GM23248 (cell line): ENCODE data around the gene TRIO. TPM values are rescaled to one million over a fixed set of nuclear protein-coding genes. Genes with fewer than 3 reads are reported as not detected.
A peak's percentile ranks its signal among the peaks of the same experiment; 100 is the strongest.

ENCODE experiments used
- DNase-seq: peaks from one replicate; pipeline ENCODE4 v3.0.0-alpha.2; 2015
- H2AFZ ChIP-seq: fragments of 200-600 bp; sonication (generic); 2 replicates; pipeline ENCODE4 v1.6.1; 2016; ENCODE audit warnings: antibody characterized with exemption
- H3F3A ChIP-seq: fragments of 200-600 bp; sonication (generic); 2 replicates; pipeline ENCODE4 v1.6.1; 2016; ENCODE audit warnings: mild to moderate bottlenecking, antibody characterized with exemption, mixed run types; ENCODE audit not compliant: insufficient read depth
- H3K27ac ChIP-seq: fragments of 200-600 bp; sonication (generic); 2 replicates; pipeline ENCODE4 v1.5.1; 2016; ENCODE audit warnings: mild to moderate bottlenecking
- H3K27me3 ChIP-seq: fragments of 200-600 bp; sonication (generic); replicated peaks from 2 replicates; pipeline ENCODE4 v1.6.1; 2016; ENCODE audit warnings: mild to moderate bottlenecking; ENCODE audit not compliant: insufficient read depth
- H3K36me3 ChIP-seq: fragments of 200-600 bp; sonication (generic); 2 replicates; pipeline ENCODE4 v1.6.1; 2016; ENCODE audit warnings: low read depth, mild to moderate bottlenecking
- H3K4me1 ChIP-seq: fragments of 200-600 bp; sonication (generic); 2 replicates; pipeline ENCODE4 v1.6.1; 2016; ENCODE audit warnings: mild to moderate bottlenecking; ENCODE audit not compliant: insufficient read depth
- H3K4me2 ChIP-seq: fragments of 200-600 bp; sonication (generic); one replicate; pipeline ENCODE4 v1.6.1; 2016; ENCODE audit warnings: mild to moderate bottlenecking; ENCODE audit not compliant: unreplicated experiment
- H3K4me3 ChIP-seq: fragments of 200-600 bp; sonication (generic); 2 replicates; pipeline ENCODE4 v1.5.1; 2016; ENCODE audit warnings: mild to moderate bottlenecking
- H3K79me2 ChIP-seq: fragments of 200-600 bp; sonication (generic); 2 replicates; pipeline ENCODE4 v1.6.1; 2016; ENCODE audit warnings: mild to moderate bottlenecking; ENCODE audit not compliant: insufficient read depth
- H3K9ac ChIP-seq: fragments of 200-600 bp; sonication (generic); 2 replicates; pipeline ENCODE4 v1.6.1; 2016; ENCODE audit warnings: mild to moderate bottlenecking
- H3K9me2 ChIP-seq: fragments of 200-600 bp; sonication (generic); 2 replicates; pipeline ENCODE4 v1.6.1; 2016; ENCODE audit warnings: mixed run types, mild to moderate bottlenecking, moderate library complexity; ENCODE audit not compliant: insufficient read depth
- H3K9me3 ChIP-seq: fragments of 200-600 bp; sonication (generic); one replicate; pipeline ENCODE4 v1.6.1; 2017; ENCODE audit warnings: low read depth
- H4K20me1 ChIP-seq: fragments of 200-600 bp; sonication (generic); 2 replicates; pipeline ENCODE4 v1.6.0; 2016; ENCODE audit not compliant: insufficient read depth
- EZH2 ChIP-seq: fragments of 200-600 bp; sonication (generic); IDR thresholded peaks from 2 replicates; pipeline ENCODE4 v1.6.1; 2018; ENCODE audit warnings: antibody characterized with exemption, mild to moderate bottlenecking; ENCODE audit not compliant: insufficient read depth, poor library complexity, severe bottlenecking
- EZH2phosphoT487 ChIP-seq: fragments of 200-600 bp; sonication (generic); IDR thresholded peaks from 2 replicates; pipeline ENCODE4 v1.6.1; 2018; ENCODE audit warnings: antibody characterized with exemption, moderate library complexity, mild to moderate bottlenecking, low read depth; ENCODE audit not compliant: insufficient read depth
- WGBS, 2 experiments: methylation state at CpG; one replicate each; pipeline ENCODE4 v1.1.6; 2015 to 2017; ENCODE audit warnings: low lambda C conversion rate in 2 of 2, low coverage in 1 of 2; ENCODE audit errors: missing lambda C conversion rate in 2 of 2; 5-methylcytosine and 5-hydroxymethylcytosine counted together
- in situ Hi-C: fragments of 300-500 bp; cut with MboI; formaldehyde crosslinking; loops from 2 replicates; pipeline ENCODE4 v1.15.0; 2020
- polyA plus RNA-seq: library from polyadenylated mRNA; unstranded; fragments of >200 nt; fragmentation: Nextera tagmentation; extraction: Ambion mirVana; gene quantifications from 2 replicates; pipeline ENCODE4 v1.2.1, GENCODE V29; 2016
- total RNA-seq: library from RNA; depleted of rRNA; stranded (reverse); fragments of >200 nt; shearing (Covaris generic); gene quantifications from 2 replicates; pipeline ENCODE4 v1.2.3, GENCODE V29; 2014

The TRIO gene
- total and polyA plus RNA-seq, 2 experiments from 2014 or later = 28.1 to 198 TPM

- Histone ChIP-seq H3K4me1 (peaks cover 63% of the 10 kb centered on the region), H3K9me2 (no peaks in the 10 kb centered on the region), H3K9me3 (no peaks in the 10 kb centered on the region), H3K4me2 (no peak overlapping the region), H2AFZ (no peak overlapping the region), H3K4me3 (0 out of 2 replicates have a peak overlapping the region, but pooled peaks have one; percentile 24), H4K20me1 (no peaks in the 10 kb centered on the region), H3K27ac (peak overlapping the region; percentile 91), H3F3A (peaks cover 94% of the 10 kb centered on the region), H3K36me3 (peaks cover 71% of the 10 kb centered on the region), H3K79me2 (peaks cover 71% of the 10 kb centered on the region), H3K9ac (peak overlapping the region; percentile 60), H3K27me3 (no peaks in the 10 kb centered on the region)
- WGBS, 2 experiments = 53 to 57% methylated on average over 12 of the region's 12 CpGs
- TF ChIP-seq EZH2phosphoT487 (no peak), EZH2 (no peak)
- in situ Hi-C loops = no loop called here
- peak; percentile 70 for DNase-seq
These were observed 266.9 kb downstream of the TRIO start for GRCh38 chr5:14410068-14410393.

- Histone ChIP-seq H3K79me2 (peaks cover 71% of the 10 kb centered on the region), H3K27me3 (no peaks in the 10 kb centered on the region), H3K4me3 (peak overlapping the region; percentile 24; the same call in 1 of the 2 replicates), H3K9ac (peak overlapping the region; percentile 60), H3F3A (peaks cover 94% of the 10 kb centered on the region), H3K9me2 (no peaks in the 10 kb centered on the region), H3K36me3 (peaks cover 71% of the 10 kb centered on the region), H3K27ac (peak overlapping the region; percentile 91), H3K9me3 (no peaks in the 10 kb centered on the region), H2AFZ (no peak overlapping the region), H3K4me2 (peak overlapping the region; percentile 43), H3K4me1 (peaks cover 57% of the 10 kb centered on the region), H4K20me1 (no peaks in the 10 kb centered on the region)
- TF ChIP-seq EZH2 = no peak
- no peak for TF ChIP-seq EZH2phosphoT487
- in situ Hi-C loops = no loop called here
- DNase-seq = peak; percentile 58
- WGBS, 2 experiments = 18 to 20% methylated on average over 18 of the region's 18 CpGs
These were observed 267.5 kb downstream of the TRIO start for GRCh38 chr5:14410394-14411201.

- Histone ChIP-seq H3K79me2 (peaks cover 74% of the 10 kb centered on the region), H3K27me3 (no peaks in the 10 kb centered on the region), H3K27ac (peak overlapping the region; percentile 91)
These were observed 268.1 kb downstream of the TRIO start for GRCh38 chr5:14411216-14411615.

GRCh38 chr5:14413331-14413750 is 270.2 kb downstream of the TRIO start:
- Histone ChIP-seq H3F3A (peaks cover 95% of the 10 kb centered on the region), H3K27me3 (no peaks in the 10 kb centered on the region), H3K79me2 (peaks cover 95% of the 10 kb centered on the region), H3K4me2 (no peak overlapping the region), H3K4me3 (no peak overlapping the region), H3K9ac (0 out of 2 replicates have a peak overlapping the region, but pooled peaks have one; percentile 8), H4K20me1 (no peaks in the 10 kb centered on the region), H3K36me3 (peaks cover 60% of the 10 kb centered on the region), H3K9me3 (no peaks in the 10 kb centered on the region), H3K9me2 (no peaks in the 10 kb centered on the region), H2AFZ (no peak overlapping the region), H3K27ac (peak overlapping the region; percentile 29), H3K4me1 (peaks cover 56% of the 10 kb centered on the region)
- in situ Hi-C loops = no loop called here
- no peak for DNase-seq
- TF ChIP-seq EZH2 = no peak
- TF ChIP-seq EZH2phosphoT487 = no peak
- WGBS, 2 experiments = 56 to 58% methylated on average over 7 of the region's 7 CpGs

More at GRCh38 chr5:14411216-14411615, 268.1 kb downstream of the TRIO start:
- H2AFZ ChIP-seq = no peak overlapping the region
- peak overlapping the region; percentile 60 for H3K9ac ChIP-seq
- no peak overlapping the region for H3K4me3 ChIP-seq
- H3K9me2 ChIP-seq = no peaks in the 10 kb centered on the region
- peaks cover 57% of the 10 kb centered on the region for H3K4me1 ChIP-seq
- DNase-seq = no peak
- H3K9me3 ChIP-seq = no peaks in the 10 kb centered on the region
- TF ChIP-seq EZH2 = no peak
- no peak for TF ChIP-seq EZH2phosphoT487
- peak overlapping the region; percentile 43 for H3K4me2 ChIP-seq
- in situ Hi-C loops = no loop called here
- peaks cover 72% of the 10 kb centered on the region for H3K36me3 ChIP-seq
- WGBS, 2 experiments = 70 to 77% methylated on average over 6 of the region's 6 CpGs
- no peaks in the 10 kb centered on the region for H4K20me1 ChIP-seq
- H3F3A ChIP-seq = peaks cover 94% of the 10 kb centered on the region
